Stimulated activated CD8-positive, alpha-beta memory T cell treated with anti-CD3 and anti-CD28 coated beads, Interleukin-4, amount 100 ng/mL, for 24 hours (primary cell): ENCODE measurements around the gene OR5K3.

Source experiments
- DNase-seq: peaks from one replicate; pipeline ENCODE4 v3.0.0-alpha.2; 2020; ENCODE audit warnings: low read depth

Gene OR5K3

DNA sequence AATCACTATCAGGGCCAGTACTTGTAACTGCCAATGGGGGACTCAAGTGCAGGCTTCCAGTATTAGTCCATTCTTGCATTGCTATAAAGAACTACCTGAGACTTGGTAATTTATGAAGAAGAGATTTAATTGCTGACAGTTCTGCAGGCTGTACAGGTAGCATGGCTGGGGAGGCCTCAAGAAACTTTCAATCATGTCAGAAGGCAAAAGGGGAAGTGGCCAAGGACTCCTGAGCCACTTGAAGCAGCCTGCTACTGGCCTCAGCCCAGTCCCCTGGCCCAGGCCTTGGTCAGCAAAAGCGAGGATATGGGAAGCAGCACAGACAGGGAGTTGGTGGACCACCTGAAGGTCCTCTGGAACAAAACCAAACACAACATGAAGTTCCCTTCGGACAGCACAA, 43.3 kb downstream of the OR5K3 start:
- DNase-seq = no peak

DNA sequence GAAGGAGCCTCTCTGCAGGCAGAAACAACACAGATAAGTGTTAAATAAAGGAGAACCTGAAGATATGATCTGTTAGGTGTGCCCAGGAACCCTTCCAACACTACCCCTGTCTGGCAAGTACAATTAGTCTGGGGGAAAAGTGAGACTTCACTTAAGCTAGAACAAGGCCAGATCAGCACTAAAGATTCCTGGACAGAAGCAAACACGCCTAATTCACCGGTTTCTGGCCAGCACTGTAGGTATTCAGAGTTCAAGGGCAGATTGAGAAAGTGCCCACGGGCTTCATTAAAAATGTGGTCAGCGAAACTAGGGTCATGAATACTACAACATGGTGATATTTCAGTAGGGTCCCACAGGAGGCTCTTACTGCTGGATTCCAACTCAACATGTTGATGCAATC, 43.9 kb downstream of the OR5K3 start:
- DNase-seq = no peak

DNA sequence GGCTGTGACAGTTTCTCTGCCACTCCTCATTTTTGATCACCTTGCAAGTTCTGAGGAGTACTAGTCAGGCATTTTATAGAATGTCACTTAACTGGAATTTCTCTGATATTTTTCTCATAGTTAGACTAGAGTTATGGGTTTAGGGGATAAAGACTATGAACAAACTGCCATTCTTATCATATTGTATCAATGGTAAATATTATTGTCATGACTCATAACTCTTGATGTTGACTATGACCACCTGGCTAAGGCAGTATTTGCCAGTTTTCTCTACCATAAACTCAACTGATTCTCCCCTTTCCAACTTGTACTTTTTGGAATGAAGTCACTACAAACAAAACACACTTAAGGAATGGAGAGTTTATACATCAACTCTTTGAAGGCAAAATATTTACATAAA, 49.8 kb downstream of the OR5K3 start:
- no peak for DNase-seq
